GM18520 (cell line): ENCODE measurements around the gene STPG2.

Experiments used
- ATAC-seq: cut with Tn5 transposase; IDR thresholded peaks from one replicate; pipeline ENCODE4 v1.9.1; 2021; ENCODE audit not compliant: unreplicated experiment

The STPG2 gene

DNA sequence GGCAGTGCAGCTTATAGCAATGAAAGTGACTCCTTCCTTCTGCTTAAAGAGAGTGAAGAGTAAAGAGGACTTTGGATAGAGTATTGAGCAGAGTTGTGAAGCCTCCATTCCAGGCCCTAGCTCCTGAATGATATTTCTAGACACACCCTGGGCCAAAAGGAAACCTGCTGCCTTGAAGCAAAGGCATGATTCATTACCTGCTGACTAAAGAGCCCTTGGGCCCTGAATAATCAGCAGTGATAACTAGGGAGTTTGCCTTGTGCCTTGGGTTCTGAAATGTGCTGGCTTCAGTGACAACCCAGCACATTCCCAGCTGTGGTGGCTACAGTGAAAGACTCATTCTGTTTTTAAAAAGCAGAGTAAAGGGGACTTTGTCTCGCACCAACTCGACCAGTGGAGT, 49.2 kb downstream of the STPG2 start:
- no peak for ATAC-seq

DNA sequence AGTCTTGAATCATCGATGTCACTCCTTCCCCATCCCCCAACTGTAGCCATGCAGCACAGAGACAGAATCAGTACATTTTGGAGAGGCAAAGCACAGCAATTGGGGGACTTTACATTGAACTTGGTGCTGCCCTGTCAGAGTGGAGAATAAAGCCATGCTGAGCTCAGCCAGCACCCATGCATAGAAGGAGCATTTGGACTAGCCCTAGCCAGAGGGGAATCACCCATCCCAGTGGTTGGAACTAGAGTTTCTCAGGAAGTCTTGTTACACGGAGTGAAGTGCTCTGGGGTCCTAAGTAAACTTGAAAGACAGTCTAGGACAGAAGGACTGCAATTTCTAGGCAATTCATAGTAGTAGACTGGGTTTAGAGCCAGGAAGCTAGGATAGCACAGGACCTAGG, 49.6 kb downstream of the STPG2 start:
- no peak for ATAC-seq

DNA sequence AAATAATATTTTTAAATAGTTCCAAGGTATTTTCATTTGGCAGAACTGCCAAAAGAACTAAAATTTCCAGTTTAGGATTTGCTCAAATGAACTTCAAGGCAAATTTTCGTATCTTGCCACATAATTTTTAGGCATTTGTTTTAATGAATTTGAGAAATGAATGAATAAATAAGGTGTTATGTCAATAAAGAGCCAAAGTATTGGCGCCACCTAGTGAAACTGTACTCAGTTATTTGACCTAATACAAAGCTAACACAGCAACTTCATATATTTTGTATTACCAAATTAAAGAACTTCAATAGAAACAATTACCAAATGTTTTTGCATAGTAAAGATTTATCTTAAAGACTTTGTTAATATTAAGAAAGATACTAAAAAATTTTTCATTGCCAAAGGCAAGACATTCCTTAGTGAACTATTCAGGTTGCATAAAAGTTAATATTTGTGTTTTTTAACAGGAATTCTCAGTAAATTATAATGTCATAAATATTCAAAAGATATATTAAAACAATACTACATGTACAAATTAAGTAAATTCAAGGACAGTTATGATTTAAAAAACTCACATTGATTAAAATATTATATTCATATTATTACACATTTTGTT, 50.3 kb downstream of the STPG2 start:
- no peak for ATAC-seq

DNA sequence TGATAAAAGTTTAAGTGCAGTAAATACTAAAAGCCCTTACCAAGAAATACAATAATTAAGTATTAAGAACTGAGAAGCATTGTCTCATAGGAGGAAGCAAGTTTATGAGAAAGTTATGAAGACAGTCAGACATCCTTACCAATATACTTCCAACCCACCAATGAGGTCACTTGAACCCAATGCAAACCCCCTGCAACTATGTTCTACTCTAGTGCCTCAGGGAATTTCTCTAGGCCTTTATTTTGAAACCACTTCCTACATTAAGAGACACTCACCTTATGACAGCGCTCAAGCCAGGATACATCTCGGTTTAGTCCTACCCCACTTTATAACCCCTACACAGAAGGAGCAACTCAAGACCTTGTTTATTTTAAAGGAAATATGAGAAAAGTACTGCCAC, 61.3 kb downstream of the STPG2 start:
- no peak for ATAC-seq

DNA sequence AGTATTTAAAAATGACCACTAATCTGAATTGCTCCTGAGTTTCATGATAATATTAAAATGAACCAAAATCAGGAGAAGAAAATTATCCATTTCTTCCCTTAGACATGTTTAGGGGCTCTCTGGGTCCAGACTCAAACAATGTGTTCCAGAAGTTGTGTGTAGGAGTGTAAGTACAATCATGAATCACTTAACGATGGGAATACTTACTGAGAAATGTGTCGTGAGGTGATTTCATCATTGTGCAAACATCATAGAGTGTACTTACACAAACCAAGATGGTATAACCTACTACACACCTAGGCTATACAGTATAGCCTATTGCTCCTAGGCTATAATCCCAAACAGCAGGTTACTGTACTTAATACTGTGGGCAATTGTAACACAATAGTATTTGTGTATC, 74.8 kb downstream of the STPG2 start:
- no peak for ATAC-seq

DNA sequence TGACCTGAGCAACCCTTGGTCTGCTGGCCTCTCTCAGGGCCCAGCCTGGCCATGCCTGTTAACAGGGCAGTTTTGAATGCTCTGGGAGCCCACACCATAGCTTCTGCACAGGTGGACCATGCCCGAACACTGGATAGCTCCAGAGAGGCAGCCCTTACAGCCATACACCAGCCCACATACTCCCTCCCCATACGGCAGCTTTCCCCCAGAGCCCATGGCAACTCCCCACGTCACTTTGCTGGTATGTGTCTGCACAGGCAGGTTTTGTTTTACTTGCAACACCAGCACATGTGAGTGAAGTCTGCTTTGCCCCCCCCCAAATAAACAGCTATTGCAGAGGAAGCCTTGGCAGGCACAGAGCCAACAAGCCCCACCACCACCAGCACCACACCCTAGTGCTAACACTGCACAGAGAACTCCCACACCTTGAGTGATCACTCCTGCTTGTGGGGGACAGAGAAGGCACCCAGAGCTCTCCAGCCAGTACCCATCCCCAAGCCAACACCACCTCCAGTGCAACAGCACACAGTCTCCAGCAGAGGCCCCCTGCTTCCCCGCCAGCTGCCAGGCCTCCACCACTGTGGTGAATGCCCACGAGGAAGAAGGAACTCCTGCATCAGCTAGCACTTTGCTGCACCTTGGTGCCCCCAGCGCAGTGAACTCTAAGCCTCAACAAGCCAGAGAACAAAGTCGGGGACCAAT, 87.3 kb downstream of the STPG2 start:
- ATAC-seq: no peak

DNA sequence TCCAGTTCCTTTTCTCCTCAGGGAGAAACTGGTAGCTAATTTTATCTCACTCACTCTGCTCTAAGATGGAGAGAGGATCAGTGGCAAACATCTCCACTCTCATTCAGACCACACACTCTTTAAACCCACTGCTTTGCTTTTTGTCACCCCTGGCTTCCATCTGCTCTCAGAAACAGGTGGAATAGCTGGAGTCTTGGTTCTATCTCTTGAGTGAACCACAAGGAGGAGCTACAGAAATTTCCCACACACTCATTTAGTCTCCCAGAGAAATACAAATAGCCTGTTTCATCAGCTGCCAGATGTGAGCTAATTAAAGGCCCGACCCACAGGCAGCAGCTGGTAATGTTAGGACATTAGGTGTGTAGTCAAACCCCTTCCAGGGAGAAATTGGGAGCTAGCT, 96.6 kb downstream of the STPG2 start:
- no peak for ATAC-seq

DNA sequence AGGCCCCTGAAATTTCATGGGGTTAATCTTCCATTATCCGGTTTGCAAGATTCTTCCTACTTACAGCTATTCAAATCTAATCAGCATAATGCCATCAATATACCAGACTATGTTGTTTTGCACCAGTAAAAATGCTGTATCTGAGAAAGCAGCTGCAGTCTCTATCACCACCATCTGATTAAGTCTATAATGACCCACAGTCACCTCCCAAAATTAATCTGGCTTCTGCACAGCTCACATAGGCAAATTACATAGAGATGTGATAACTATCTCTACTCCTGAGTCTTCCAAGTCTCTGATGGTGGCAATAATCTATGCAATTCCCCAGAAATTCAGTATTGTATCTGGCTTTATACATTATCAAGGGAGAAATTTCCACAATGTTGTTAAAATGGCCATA, 113.2 kb downstream of the STPG2 start:
- ATAC-seq: no peak

DNA sequence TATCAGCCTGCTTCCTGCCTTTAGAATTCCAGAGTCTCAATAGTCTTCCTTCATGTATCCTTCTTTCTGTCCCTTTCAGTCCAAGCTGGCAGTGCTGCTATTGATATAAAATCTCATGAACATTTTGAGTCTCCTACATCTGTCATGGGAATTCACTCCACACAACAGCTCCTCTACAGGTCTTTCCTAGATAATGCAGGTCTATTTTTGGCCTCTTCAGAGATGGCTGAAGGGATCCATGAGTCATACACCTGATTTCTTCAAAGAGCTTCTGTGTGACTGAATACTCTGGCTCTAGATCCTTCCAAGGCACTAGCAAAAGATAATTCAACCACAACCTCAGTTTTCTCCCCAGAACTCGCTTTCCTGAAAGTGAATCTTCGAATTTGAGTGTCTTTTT, 115.4 kb downstream of the STPG2 start:
- ATAC-seq: no peak

DNA sequence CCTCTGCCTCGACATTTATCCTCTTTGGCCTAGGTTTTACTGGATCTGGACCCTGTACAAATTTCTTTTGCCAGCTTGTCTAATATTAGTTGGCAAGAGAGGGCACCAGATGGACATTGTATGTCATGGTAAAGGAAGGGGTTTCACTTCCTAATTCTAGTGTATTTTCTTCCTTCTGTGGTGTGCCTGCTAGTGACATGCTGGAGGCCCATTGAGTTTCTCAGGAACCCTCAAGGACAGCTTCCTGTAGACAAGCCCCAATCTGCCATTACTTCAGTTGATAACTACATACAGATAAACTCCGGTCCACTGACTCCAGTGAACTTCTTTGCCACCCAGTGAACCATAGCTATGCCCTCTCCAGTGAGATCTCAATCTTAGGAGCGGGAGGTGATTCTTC, 116.9 kb downstream of the STPG2 start:
- ATAC-seq: no peak

DNA sequence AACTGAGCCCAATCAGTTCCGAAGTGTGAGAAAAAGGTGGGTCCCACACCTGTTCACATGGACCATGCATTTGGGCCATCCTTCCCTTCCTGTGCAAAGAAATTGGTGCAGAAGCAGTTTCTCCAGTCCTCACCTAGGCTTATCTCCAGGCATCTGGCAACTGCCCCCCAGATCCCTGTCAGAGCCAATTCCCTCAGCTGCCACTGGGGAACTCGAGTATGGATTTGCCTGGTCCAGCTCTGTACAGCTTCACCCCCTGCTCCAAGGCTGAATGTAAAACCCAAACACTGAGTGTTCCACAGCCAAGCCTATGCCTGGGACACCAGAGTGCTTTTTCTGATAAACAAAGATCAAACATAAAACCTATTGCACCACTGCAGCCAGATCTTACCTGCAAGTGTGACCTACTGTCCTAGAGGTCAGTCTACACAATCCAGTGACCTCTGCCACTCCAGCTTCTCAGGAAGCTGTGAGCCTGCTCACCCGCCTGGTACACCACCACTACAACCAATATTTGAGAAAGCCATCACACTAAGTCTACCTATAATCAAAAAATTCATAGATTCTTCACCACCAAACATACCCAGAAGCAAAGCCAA, 136.4 kb downstream of the STPG2 start:
- no peak for ATAC-seq

DNA sequence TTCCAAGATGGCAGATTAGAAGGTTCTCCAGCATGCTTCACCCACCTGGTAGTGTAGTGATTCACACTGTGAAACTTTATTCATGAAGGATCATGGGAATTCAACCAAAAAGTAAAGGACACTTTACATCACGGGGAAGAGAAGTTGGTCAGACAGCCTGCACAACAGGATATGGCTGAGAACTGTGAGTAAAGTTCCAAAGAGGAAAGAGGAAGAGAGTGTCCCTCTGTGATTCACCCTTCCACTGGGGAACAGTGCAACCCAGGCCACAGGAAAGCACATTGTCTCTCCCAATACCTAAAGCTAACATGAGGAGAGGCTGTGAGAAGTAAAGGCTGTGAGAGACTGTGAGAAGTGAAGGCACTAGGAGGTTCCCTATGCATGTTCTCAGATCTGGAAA, 137.2 kb downstream of the STPG2 start:
- ATAC-seq: no peak

DNA sequence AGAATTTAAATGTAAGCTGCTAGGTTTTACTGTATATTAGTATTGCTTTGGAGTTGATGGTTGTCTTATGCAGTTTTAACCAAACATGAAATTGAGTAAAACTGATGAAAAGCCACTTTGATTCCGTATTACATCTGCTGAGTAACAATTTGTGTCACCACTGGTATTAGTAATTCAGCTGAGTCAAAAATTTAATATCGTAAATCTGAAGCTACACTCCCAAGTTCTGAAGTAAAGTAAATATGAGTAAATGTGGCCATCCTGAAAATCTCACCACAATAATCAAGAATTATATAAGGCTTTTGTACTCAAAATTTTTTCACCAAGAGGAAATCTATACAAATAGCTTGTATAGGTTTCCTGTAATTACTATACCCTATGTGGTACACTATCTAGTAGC, 142.3 kb downstream of the STPG2 start:
- ATAC-seq: no peak

DNA sequence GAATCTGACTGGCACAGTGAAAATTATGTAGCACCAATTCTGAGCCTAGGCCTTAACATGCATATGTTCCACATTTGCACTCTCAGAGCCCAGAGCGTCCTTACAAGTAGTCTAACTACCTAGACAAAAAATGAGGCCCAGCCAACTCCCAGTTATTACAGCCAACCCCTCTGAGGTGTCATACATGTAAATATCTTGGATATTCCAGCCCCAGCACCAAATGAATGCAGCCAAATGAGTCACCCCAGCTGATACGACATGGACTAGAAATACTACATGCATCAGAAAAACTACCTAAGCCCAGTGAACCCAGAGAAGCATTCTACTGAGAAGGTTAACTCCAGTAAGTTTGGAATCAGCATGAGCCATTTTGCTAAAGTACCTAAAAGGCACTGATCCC, 145.1 kb downstream of the STPG2 start:
- no peak for ATAC-seq

DNA sequence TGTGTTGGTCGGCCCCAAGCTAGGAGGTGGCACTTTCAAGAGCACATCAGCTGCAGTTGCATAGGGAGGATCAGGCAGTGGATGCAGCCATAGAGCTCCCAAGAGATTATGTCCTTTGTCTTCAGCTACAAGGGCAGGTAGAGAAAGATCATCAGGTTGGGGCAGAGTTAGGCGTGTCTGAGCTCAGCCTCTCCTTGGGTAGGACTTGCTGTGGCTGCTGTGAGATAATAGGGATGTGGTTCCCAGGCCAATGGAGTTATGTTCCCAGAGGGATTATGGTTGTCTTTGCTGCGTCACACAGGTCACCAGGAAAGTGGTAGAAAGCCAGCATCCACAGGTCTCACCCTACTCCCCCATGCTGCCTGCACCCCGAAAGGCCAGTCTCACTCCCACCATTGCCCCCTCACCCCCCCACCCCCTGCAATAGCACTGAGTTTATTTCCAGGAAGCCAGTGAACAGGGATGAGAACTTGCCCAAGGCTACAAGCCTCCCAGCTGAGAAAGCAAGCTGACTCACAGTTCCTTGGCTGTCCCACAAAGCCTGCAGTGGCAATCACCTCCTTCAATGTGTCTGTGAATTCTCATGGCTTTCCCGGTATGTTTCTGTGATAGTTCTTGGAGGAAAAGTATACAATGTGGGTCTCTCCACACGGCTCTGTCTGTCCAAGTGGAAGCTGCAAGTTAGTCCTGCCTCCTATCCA, 148.4 kb downstream of the STPG2 start:
- ATAC-seq: no peak

DNA sequence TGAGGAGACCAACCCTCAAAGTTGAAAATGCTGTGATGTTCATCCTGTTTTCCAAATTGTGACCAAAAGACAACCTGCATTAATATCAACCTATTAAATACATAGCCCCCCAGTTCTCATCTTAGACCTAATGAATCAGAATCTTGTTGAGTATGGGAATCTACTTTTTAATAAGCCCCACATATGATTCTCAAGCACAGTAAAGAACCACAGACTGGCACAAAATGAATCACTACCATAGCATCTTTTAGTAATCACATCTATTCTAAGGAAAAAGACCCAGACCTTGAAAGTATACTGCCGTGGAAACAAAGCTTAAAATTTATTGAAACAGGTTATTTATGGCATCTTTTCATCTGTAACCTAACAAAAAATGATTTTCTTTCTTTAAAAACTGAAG, 152.9 kb downstream of the STPG2 start:
- no peak for ATAC-seq

DNA sequence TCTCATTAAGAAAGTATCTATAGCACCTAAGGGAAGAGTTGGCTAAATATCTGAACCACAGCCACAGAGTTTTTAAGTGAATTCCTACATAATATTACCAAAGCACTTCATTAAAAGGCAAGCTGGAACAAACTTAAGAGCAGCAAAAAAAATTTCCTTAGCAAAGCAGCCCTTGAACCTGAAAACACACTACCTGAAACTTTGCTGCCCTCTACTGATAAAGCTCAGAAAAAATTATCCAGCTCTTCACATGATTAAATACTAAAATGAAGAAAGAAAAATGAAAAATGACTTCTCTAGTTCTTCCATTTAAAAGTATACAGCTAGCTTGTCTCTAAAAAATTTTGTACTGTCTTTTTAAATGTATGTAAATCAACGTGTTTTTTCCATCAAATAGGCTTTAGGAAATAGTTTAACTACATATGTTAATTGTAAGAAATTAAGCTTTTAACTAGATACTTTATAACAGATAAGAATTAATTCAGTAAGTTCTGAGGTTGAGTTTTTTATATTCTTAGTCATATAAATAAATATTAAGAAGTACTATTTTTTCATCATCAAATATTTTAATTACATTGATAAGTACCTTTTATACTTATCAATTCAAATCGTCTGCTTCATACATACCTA, 156.1 kb downstream of the STPG2 start:
- no peak for ATAC-seq

DNA sequence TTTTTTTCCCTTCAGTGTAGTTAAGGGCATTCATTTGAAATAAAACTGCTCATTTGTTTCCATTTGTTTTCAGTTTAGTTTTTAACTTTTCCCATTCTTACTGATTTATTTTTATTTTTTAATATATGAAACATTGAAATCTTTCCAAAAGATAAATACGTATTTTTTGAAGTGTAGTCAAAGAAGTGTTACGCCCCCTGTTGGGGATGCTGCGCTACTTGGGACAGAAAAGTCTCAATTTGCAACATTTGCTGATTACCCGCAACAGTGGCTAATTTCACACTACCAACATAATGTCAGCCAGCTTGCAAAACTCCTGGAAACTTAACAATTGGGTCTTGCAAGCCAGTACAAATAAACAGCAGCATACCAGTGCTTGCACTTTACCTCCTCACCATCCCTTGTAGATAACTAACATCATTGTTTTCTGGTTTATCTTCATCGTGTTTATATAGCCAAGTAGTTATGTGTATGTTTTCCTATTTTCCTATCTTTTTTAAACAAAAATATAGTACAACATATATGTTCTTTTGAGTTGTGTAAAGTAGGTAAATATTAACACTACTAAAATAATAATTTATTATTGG, 158.6 kb downstream of the STPG2 start:
- ATAC-seq: no peak

DNA sequence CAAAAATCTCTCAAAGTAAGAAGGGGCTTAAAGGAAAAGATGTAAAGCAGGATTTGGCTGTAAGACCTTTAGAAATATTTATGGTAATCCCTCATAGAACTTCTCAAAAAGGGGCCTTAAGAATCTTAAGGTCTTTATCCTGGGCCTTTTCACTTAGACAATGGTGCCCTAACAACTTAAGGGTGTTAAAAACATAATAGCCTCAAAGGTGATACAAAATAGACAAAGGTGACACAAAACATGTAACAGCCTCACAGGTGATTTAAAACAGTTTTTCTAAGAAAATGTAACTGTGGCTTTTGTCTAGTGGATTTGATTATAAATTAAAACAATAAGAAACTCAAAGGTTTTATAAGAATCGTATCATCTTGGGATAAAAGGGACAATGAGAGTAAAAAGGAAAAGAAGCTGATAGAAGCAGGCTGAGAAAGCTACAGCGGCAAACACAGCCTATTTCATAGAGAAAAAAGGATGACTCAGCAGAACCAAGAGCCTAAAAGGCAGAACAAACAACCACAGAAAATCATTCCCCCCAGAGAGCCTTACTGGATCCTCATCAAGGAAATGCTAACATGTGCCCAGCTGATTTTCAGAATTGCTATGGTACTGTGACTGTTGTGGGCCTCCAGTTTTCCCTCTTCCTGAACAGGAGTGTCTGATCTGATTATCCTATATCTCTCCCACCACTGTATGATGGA, 164.3 kb downstream of the STPG2 start:
- ATAC-seq: no peak

DNA sequence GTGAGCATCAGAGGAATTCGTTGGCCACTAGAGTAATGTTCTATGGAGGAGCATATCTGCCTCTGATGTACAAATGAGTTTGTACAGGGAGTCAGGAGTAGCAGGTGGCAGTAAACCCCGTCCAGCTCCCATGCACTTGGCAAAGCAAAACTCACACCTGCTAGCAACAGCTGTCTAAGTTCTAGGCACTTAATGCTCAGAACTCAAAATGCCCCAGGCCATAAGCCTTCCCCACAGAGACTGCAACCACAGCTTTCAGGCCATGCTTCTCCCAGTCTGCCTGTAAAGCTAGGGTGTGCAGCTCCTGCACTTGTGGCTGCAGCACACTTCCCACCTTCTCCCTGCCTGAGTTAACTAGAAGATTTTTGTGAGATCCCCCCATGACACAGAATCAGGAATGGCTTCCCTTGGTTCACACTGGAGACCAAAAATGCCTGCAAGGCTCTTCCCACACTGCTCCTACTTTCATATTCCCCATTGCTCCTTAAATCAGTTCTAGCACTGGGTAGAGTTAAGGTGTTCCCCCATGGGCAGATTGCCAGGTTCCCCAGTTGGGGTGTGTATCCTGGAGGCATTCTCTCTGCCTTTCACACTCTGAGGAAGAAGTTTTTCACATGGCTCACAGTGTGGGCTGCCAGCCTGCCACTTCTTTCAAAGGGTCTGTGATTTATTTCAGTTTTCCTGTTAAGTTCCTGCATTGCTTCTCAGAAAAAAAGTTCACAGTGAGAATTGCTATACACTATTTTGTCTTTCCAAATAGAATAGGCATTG, 189.9 kb downstream of the STPG2 start:
- no peak for ATAC-seq
